ENCODE measurements around the gene ANO2. TPM values are rescaled to one million over a fixed set of nuclear protein-coding genes. Genes with fewer than 3 reads are reported as not detected.

Gene ANO2
- total RNA-seq, 6 experiments from 2014 or later = 0.15 to 0.51 (median 0.25) TPM; not detected in 3

DNA sequence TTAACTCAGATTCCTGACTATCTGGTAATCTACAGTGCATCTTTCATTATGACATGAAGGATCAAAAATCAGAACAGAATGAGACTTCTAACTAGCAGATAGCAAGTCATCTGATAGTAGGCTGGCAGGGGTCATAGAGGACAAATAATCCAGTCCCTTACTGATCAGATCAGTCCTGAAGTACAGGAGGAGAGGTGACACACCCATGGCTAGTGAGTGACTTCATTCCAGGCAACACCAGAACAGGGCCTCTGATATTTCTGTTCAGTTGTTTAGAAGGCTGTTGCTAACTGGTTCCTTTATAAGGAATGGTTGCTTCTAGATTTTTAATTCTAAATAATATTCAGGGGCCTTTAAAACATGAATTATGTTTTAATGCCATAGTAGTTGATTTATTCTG, 291.0 kb downstream of the ANO2 start:
- H3K4me3 Mint-ChIP-seq = no peak overlapping the region
- H3K27ac Mint-ChIP-seq = no peak overlapping the region
- no peaks in the 10 kb centered on the region for H3K36me3 Mint-ChIP-seq (ENCODE audit: low read depth)
- DNase-seq = no peak
- H3K27me3 Mint-ChIP-seq (ENCODE audit: insufficient read depth) = peaks cover 3% of the 10 kb centered on the region
- no peaks in the 10 kb centered on the region for H3K4me1 Mint-ChIP-seq (ENCODE audit: low read depth)
- no peaks in the 10 kb centered on the region for H3K9me3 Mint-ChIP-seq
- TF ChIP-seq, protein P1, sequence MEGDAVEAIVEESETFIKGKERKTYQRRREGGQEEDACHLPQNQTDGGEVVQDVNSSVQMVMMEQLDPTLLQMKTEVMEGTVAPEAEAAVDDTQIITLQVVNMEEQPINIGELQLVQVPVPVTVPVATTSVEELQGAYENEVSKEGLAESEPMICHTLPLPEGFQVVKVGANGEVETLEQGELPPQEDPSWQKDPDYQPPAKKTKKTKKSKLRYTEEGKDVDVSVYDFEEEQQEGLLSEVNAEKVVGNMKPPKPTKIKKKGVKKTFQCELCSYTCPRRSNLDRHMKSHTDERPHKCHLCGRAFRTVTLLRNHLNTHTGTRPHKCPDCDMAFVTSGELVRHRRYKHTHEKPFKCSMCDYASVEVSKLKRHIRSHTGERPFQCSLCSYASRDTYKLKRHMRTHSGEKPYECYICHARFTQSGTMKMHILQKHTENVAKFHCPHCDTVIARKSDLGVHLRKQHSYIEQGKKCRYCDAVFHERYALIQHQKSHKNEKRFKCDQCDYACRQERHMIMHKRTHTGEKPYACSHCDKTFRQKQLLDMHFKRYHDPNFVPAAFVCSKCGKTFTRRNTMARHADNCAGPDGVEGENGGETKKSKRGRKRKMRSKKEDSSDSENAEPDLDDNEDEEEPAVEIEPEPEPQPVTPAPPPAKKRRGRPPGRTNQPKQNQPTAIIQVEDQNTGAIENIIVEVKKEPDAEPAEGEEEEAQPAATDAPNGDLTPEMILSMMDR (IDR thresholded peaks at IDR 0.05) = no peak

DNA sequence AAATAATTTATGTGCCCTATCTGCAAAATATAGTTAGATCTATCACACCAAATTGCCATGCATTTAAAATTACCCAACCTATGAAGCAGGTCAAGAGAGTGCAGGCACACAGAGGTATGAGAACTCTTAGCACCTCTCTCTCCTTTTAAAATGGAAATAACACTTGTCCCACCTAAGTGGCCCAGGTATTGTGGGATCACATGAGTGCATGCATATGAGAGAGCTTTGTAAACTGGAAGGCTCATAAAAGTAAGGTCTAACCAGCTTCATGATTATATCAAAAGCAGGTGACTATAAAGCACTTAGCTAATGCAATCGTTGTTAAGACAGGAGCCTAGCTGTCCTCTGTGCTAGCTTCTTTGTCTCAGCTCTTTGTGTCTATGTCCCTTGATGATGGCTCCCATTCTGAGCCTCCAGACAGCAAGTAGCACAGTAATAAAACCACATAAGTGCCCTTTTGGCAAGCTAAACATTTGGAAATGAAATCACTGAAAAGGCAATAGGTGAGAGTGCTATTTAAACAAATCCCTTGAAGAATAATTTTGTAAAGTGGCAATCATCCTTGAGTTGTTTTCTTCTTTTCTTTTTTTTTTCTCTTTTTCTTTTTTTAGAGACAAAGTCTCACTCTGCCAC, 294.1 kb downstream of the ANO2 start:
- no peaks in the 10 kb centered on the region for H3K36me3 Mint-ChIP-seq (ENCODE audit: low read depth)
- no peaks in the 10 kb centered on the region for H3K9me3 Mint-ChIP-seq
- DNase-seq = no peak
- TF ChIP-seq, protein P1 (IDR thresholded peaks at IDR 0.05) = no peak
- no peak overlapping the region for H3K4me3 Mint-ChIP-seq
- H3K27me3 Mint-ChIP-seq (ENCODE audit: insufficient read depth) = peaks cover 10% of the 10 kb centered on the region
- no peak overlapping the region for H3K27ac Mint-ChIP-seq
- H3K4me1 Mint-ChIP-seq (ENCODE audit: low read depth) = no peaks in the 10 kb centered on the region

DNA sequence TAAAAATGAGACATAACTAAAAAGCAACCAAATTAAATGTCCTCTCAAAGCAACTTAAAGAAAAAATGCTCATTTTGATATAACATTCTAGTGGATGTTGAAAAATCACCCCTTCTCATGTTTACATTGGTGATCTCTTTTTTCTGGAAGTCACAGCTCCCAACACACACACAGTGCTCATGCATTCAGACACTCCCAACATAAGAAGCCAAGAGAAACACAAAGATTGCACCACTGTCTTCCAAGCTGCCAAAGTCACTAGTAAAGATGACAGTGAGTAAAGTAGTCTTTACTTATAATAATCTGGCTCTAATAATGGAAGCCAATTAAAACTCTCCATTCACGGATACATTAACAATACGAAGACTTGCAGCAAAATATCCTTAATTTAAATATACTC, 294.8 kb downstream of the ANO2 start:
- TF ChIP-seq, protein P1 (IDR thresholded peaks at IDR 0.05) = no peak
- Mint-ChIP-seq H3K36me3 (ENCODE audit: low read depth) (no peaks in the 10 kb centered on the region), H3K9me3 (no peaks in the 10 kb centered on the region), H3K4me1 (ENCODE audit: low read depth) (no peaks in the 10 kb centered on the region), H3K27me3 (ENCODE audit: insufficient read depth) (peaks cover 10% of the 10 kb centered on the region), H3K27ac (no peak overlapping the region), H3K4me3 (no peak overlapping the region)
- no peak for DNase-seq

DNA sequence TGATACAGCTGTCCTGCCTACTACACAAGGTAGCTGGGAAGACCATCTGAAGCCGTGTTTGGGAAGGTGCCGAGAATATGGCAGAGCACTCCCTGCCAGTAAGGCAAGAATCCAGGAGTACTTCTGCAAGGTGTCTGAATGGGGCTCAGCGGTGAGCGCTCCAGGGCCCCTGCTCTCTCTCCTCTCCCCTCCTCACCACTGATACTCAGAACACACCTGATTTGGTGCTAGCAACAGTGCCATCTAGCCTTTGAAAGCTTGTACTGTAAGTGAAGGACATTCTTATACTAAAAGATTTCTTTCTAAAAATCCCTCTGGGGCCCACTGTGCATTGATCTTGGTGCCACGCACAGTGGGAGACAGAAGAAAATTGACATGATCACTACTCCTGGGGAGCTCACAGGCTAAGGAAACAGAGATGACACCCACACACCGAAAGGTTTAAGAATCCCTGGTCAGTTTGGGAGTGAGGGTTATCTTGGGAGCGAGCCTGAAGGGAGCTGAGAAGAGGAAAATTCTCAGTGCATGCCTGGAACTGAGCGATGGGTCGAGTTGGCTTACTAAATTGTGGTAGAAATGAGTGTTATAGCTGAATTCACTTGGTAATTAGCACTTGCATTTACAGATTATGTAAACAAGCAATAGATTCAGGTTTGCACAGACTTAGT, 296.2 kb downstream of the ANO2 start:
- Mint-ChIP-seq H3K27me3 (ENCODE audit: insufficient read depth) (peaks cover 16% of the 10 kb centered on the region), H3K4me3 (no peak overlapping the region), H3K36me3 (ENCODE audit: low read depth) (no peaks in the 10 kb centered on the region), H3K9me3 (no peaks in the 10 kb centered on the region), H3K4me1 (ENCODE audit: low read depth) (no peaks in the 10 kb centered on the region), H3K27ac (no peak overlapping the region)
- TF ChIP-seq, protein P1 (IDR thresholded peaks at IDR 0.05) = peak; percentile 73
- peak; percentile 9 for DNase-seq

- H3K9me3 Mint-ChIP-seq = no peaks in the 10 kb centered on the region
- no peaks in the 10 kb centered on the region for H3K36me3 Mint-ChIP-seq (ENCODE audit: low read depth)
- H3K27me3 Mint-ChIP-seq (ENCODE audit: insufficient read depth) = peaks cover 21% of the 10 kb centered on the region
- TF ChIP-seq, protein P1 (IDR thresholded peaks at IDR 0.05) = no peak
- H3K4me1 Mint-ChIP-seq (ENCODE audit: low read depth) = no peaks in the 10 kb centered on the region
- DNase-seq = no peak
- no peak overlapping the region for H3K4me3 Mint-ChIP-seq
- no peak overlapping the region for H3K27ac Mint-ChIP-seq
Observed at GRCh38 chr12:5643266-5643665, 301.8 kb downstream of the ANO2 start.

Measured in HFFc6 (cell line).